Smooth muscle cell (in vitro differentiated cells): ENCODE measurements around the gene PKM. TPM values are rescaled to one million over a fixed set of nuclear protein-coding genes. Genes with fewer than 3 reads are reported as not detected.
"Not testable (repeated sequence)": the region's sequence is repeated elsewhere in the genome, so short reads cannot be mapped to it uniquely, and the experiment has no call there.

Source experiments
- DNase-seq: peaks from one replicate; lab custom pipeline; 2025; ENCODE audit not compliant: unreplicated experiment; lab: John Stamatoyannopoulos, UW
- H2AFZ ChIP-seq: fragments of 200-600 bp; sonication (generic); 2 replicates; pipeline ENCODE4 v1.6.0; 2016; ENCODE audit warnings: antibody characterized with exemption, low read depth, mild to moderate bottlenecking
- H3F3A ChIP-seq: fragments of 200-600 bp; sonication (generic); 2 replicates; pipeline ENCODE4 v1.6.0; 2017; ENCODE audit warnings: antibody characterized with exemption, low read depth
- H3K27ac ChIP-seq: fragments of 200-600 bp; sonication (generic); 2 replicates; pipeline ENCODE4 v1.5.1; 2016; ENCODE audit warnings: low read depth, mild to moderate bottlenecking
- H3K27me3 ChIP-seq: fragments of 200-600 bp; sonication (generic); 2 replicates; pipeline ENCODE4 v1.6.1; 2016; ENCODE audit warnings: low read depth, mild to moderate bottlenecking
- H3K36me3 ChIP-seq: fragments of 200-600 bp; sonication (generic); 2 replicates; pipeline ENCODE4 v1.5.1; 2016; ENCODE audit warnings: low read depth
- H3K4me1 ChIP-seq: fragments of 200-600 bp; sonication (generic); 2 replicates; pipeline ENCODE4 v1.5.1; 2016; ENCODE audit warnings: low read depth
- H3K4me2 ChIP-seq: fragments of 200-600 bp; sonication (generic); 2 replicates; pipeline ENCODE4 v1.6.0; 2016; ENCODE audit warnings: mild to moderate bottlenecking
- H3K4me3 ChIP-seq: fragments of 200-600 bp; sonication (generic); 2 replicates; pipeline ENCODE4 v1.5.1; 2016; ENCODE audit warnings: mild to moderate bottlenecking
- H3K79me2 ChIP-seq: fragments of 200-600 bp; sonication (generic); 2 replicates; pipeline ENCODE4 v1.6.0; 2016; ENCODE audit warnings: low read depth, mild to moderate bottlenecking
- H3K9ac ChIP-seq: fragments of 200-600 bp; sonication (generic); 2 replicates; pipeline ENCODE4 v1.6.0; 2016; ENCODE audit warnings: low read depth
- H3K9me3 ChIP-seq: fragments of 200-600 bp; sonication (generic); replicated peaks from 2 replicates; pipeline ENCODE4 v1.5.1; 2016; ENCODE audit warnings: low read depth
- H4K20me1 ChIP-seq: fragments of 200-600 bp; sonication (generic); 2 replicates; pipeline ENCODE4 v1.6.0; 2016; ENCODE audit warnings: low read depth
- WGBS: methylation state at CpG from one replicate; pipeline ENCODE4 v1.1.7; 2016; ENCODE audit warnings: low lambda C conversion rate; 5-methylcytosine and 5-hydroxymethylcytosine counted together
- polyA plus RNA-seq: library from polyadenylated mRNA; unstranded; fragments of >200 nt; fragmentation: Nextera tagmentation; extraction: Ambion mirVana; gene quantifications from 2 replicates; pipeline ENCODE4 v1.2.1, GENCODE V29; 2016
- total RNA-seq: library from RNA; depleted of rRNA; stranded (reverse); fragments of >200 nt; gene quantifications from 2 replicates; pipeline ENCODE4 v1.2.3, GENCODE V29; 2014
- TF ChIP-seq, protein P1 (sequence below): fragments of 200-600 bp; sonication (generic); IDR thresholded peaks from 2 replicates; pipeline ENCODE4 v1.5.1; 2017; ENCODE audit warnings: borderline replicate concordance, mild to moderate bottlenecking, antibody characterized with exemption; ENCODE audit not compliant: insufficient read depth, poor library complexity, severe bottlenecking

Gene PKM
- total and polyA plus RNA-seq, 2 experiments from 2014 or later, result 1,125 to 1,598 TPM

DNA sequence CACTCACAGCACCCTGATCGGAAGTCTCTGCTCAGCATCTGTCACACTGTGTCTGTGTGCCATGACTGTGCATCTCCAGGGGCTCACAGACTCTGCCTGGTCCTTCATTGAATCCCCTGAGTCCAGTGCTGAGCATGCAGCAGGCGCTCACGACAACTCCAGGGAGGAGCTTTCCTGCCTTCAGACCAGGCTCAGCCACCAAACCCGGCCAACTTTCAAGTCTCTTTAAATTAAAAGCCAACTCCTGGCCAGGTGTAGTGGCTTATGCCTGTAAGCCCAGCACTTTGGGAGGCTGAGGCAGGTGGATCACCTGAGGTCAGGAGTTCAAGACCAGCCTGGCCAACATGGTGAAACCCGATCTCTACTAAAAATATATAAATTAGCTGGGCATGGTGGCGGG is 57.6 kb downstream of the PKM start:
- no peak overlapping the region for H3K4me3 ChIP-seq
- no peak overlapping the region for H3K9ac ChIP-seq
- H3K9me3 ChIP-seq, result no peaks in the 10 kb centered on the region
- TF ChIP-seq, protein P1, sequence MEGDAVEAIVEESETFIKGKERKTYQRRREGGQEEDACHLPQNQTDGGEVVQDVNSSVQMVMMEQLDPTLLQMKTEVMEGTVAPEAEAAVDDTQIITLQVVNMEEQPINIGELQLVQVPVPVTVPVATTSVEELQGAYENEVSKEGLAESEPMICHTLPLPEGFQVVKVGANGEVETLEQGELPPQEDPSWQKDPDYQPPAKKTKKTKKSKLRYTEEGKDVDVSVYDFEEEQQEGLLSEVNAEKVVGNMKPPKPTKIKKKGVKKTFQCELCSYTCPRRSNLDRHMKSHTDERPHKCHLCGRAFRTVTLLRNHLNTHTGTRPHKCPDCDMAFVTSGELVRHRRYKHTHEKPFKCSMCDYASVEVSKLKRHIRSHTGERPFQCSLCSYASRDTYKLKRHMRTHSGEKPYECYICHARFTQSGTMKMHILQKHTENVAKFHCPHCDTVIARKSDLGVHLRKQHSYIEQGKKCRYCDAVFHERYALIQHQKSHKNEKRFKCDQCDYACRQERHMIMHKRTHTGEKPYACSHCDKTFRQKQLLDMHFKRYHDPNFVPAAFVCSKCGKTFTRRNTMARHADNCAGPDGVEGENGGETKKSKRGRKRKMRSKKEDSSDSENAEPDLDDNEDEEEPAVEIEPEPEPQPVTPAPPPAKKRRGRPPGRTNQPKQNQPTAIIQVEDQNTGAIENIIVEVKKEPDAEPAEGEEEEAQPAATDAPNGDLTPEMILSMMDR, result no peak
- H2AFZ ChIP-seq, result no peak overlapping the region
- no peaks in the 10 kb centered on the region for H4K20me1 ChIP-seq
- H3K4me1 ChIP-seq, result peaks cover 6% of the 10 kb centered on the region
- no peak overlapping the region for H3K27ac ChIP-seq
- no peak overlapping the region for H3K4me2 ChIP-seq
- no peaks in the 10 kb centered on the region for H3K36me3 ChIP-seq
- no peak for DNase-seq
- no peaks in the 10 kb centered on the region for H3K27me3 ChIP-seq
- no peaks in the 10 kb centered on the region for H3F3A ChIP-seq
- WGBS, result 96% methylated on average over 6 of the region's 6 CpGs
- no peaks in the 10 kb centered on the region for H3K79me2 ChIP-seq

DNA sequence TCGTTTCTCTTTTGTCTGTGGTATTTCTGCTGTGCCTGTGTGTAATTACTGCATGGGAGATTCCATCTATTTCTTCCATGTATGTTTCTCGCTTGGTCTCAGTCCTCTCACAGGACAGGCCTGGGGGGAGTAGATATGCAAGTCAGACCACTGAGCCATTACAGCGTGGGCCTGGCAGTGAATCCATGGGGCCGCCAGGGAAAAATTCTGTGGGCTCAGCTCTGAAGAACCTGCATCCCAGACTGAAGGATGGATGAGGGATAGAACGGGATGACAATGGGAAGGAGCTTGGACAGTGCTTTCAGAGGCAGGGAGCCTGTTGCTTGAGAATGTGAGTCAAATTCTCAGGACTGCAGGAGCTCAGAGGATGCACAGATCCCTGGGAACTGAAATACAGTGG is 58.2 kb downstream of the PKM start:
- no peaks in the 10 kb centered on the region for H3K36me3 ChIP-seq
- H4K20me1 ChIP-seq, result no peaks in the 10 kb centered on the region
- H2AFZ ChIP-seq, result no peak overlapping the region
- no peak overlapping the region for H3K4me2 ChIP-seq
- WGBS, result 86% methylated on average over 5 of the region's 5 CpGs
- H3K27ac ChIP-seq, result no peak overlapping the region
- no peak overlapping the region for H3K9ac ChIP-seq
- H3K4me1 ChIP-seq, result peaks cover 8% of the 10 kb centered on the region
- no peak for DNase-seq
- H3K27me3 ChIP-seq, result no peaks in the 10 kb centered on the region
- no peak overlapping the region for H3K4me3 ChIP-seq
- H3F3A ChIP-seq, result no peaks in the 10 kb centered on the region
- TF ChIP-seq, protein P1, result no peak
- H3K79me2 ChIP-seq, result no peaks in the 10 kb centered on the region
- H3K9me3 ChIP-seq, result no peaks in the 10 kb centered on the region

DNA sequence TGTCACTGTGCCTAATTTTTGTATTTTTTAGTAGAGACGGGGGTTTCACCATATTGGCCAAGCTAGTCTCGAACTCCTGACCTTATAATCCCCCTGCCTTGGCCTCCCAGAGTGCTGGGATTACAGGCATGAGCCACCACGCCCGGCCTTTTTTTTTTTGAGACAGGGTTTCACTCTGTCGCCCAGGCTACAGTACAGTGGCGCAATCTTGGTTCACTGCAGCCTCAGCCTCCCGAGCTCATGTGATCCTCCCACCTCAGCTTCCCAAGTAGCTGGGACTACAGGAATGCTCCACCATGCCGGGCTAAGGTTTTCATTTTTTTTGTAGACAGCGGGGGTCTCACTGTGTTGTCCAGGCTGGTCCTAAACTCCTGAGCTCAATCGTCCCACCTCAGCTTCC is 59.0 kb downstream of the PKM start:
- H3K36me3 ChIP-seq, DNase-seq: not testable (repeated sequence)

DNA sequence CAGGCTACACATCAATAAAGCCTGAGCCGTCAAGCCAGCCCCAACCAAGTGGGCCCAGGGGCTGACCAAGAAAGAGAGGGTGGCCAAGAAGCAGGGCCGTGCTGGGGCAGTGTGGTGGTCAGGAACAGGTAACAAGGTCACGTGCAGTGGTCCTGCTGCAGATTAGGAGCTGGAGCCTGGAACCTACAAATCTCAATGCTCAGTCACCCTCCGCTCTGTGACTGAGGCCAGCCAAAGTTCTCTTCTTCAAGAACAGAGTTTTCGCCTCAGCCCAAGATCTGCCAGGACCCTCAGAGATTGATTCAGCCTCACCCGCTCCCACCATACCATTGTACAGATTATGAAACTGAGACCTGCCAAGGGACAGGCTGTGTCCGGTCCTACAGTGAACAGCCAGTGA is 60.3 kb downstream of the PKM start:
- no peaks in the 10 kb centered on the region for H3F3A ChIP-seq
- H3K4me2 ChIP-seq, result no peak overlapping the region
- TF ChIP-seq, protein P1, result no peak
- no peak for DNase-seq
- H3K79me2 ChIP-seq, result no peaks in the 10 kb centered on the region
- H3K9me3 ChIP-seq, result no peaks in the 10 kb centered on the region
- no peak overlapping the region for H3K27ac ChIP-seq
- no peak overlapping the region for H3K9ac ChIP-seq
- WGBS, result 91% methylated on average over 7 of the region's 7 CpGs
- no peaks in the 10 kb centered on the region for H3K36me3 ChIP-seq
- H4K20me1 ChIP-seq, result no peaks in the 10 kb centered on the region
- H3K27me3 ChIP-seq, result no peaks in the 10 kb centered on the region
- H2AFZ ChIP-seq, result no peak overlapping the region
- H3K4me3 ChIP-seq, result no peak overlapping the region
- H3K4me1 ChIP-seq, result peaks cover 8% of the 10 kb centered on the region

More for the DNA sequence above, 59.0 kb downstream of the PKM start:
- not testable (repeated sequence) for H3K9ac ChIP-seq, H3K4me2 ChIP-seq, H3K27me3 ChIP-seq, H3K9me3 ChIP-seq, H2AFZ ChIP-seq, H3F3A ChIP-seq, H3K4me1 ChIP-seq, H3K4me3 ChIP-seq, H3K27ac ChIP-seq, H3K79me2 ChIP-seq, H4K20me1 ChIP-seq
- 86% methylated on average over 10 of the region's 10 CpGs for WGBS
